Astrocyte (in vitro differentiated cells and primary cell): ENCODE results near the gene COMT. TPM values are rescaled to one million over a fixed set of nuclear protein-coding genes. Genes with fewer than 3 reads are reported as not detected.

Experiments used
- DNase-seq: peaks from one replicate; pipeline ENCODE4 v3.0.0-alpha.2; 2010; ENCODE audit warnings: low read depth
- FAIRE-seq: peaks from 2 replicates; lab custom pipeline; 2011; peaks lifted over from hg19 to GRCh38; lab: Jason Lieb, UNC
- H2AFZ ChIP-seq: 2 replicates; pipeline ENCODE4 v1.6.0; 2012; ENCODE audit warnings: low read depth, low read length, inconsistent platforms
- H3K27ac ChIP-seq: 2 replicates; pipeline ENCODE4 v1.5.1; 2011; ENCODE audit warnings: low read depth, low read length, inconsistent platforms
- H3K27me3 ChIP-seq: 2 replicates; pipeline ENCODE4 v1.6.0; 2011; ENCODE audit warnings: low read length, inconsistent platforms; ENCODE audit not compliant: insufficient read depth
- H3K36me3 ChIP-seq: 2 replicates; pipeline ENCODE4 v1.5.1; 2011; ENCODE audit warnings: low read length, inconsistent platforms; ENCODE audit not compliant: insufficient read depth
- H3K4me1 ChIP-seq: 2 replicates; pipeline ENCODE4 v1.5.1; 2011; ENCODE audit warnings: low read length, inconsistent platforms; ENCODE audit not compliant: insufficient read depth
- H3K4me2 ChIP-seq: 2 replicates; pipeline ENCODE4 v1.6.0; 2012; ENCODE audit warnings: low read length, inconsistent platforms
- H3K4me3 ChIP-seq: 2 replicates; pipeline ENCODE4 v1.5.1; 2011; ENCODE audit warnings: low read depth, mild to moderate bottlenecking, low read length, inconsistent platforms; ENCODE audit not compliant: insufficient read depth
- H3K79me2 ChIP-seq: 2 replicates; pipeline ENCODE4 v1.6.0; 2012; ENCODE audit warnings: mild to moderate bottlenecking, low read length, inconsistent platforms; ENCODE audit not compliant: insufficient read depth
- H3K9ac ChIP-seq: 2 replicates; pipeline ENCODE4 v1.6.0; 2012; ENCODE audit warnings: mild to moderate bottlenecking, low read length, inconsistent platforms
- H3K9me3 ChIP-seq: 2 replicates; pipeline ENCODE4 v1.5.1; 2012; ENCODE audit warnings: low read depth, mild to moderate bottlenecking, low read length, inconsistent platforms; ENCODE audit not compliant: insufficient read depth
- H4K20me1 ChIP-seq: 2 replicates; pipeline ENCODE4 v1.6.0; 2012; ENCODE audit warnings: low read length, inconsistent platforms; ENCODE audit not compliant: insufficient read depth
- H3K27ac Mint-ChIP-seq: one replicate; pipeline ENCODE4 v1.8.0; 2021; ENCODE audit warnings: mild to moderate bottlenecking, mixed read lengths; ENCODE audit not compliant: unreplicated experiment
- H3K27me3 Mint-ChIP-seq: one replicate; pipeline ENCODE4 v1.8.0; 2021; ENCODE audit warnings: low read depth, mixed read lengths; ENCODE audit not compliant: unreplicated experiment
- H3K36me3 Mint-ChIP-seq: one replicate; pipeline ENCODE4 v1.8.0; 2021; ENCODE audit warnings: low read depth, mixed read lengths; ENCODE audit not compliant: unreplicated experiment
- H3K4me1 Mint-ChIP-seq: one replicate; pipeline ENCODE4 v1.8.0; 2021; ENCODE audit warnings: low read depth, mixed read lengths; ENCODE audit not compliant: unreplicated experiment
- H3K4me3 Mint-ChIP-seq: one replicate; pipeline ENCODE4 v1.8.0; 2021; ENCODE audit warnings: mild to moderate bottlenecking, moderate library complexity, mixed read lengths; ENCODE audit not compliant: unreplicated experiment
- H3K9me3 Mint-ChIP-seq: one replicate; pipeline ENCODE4 v1.8.0; 2021; ENCODE audit warnings: mild to moderate bottlenecking, mixed read lengths; ENCODE audit not compliant: unreplicated experiment
- CTCF ChIP-seq: IDR thresholded peaks from 2 replicates; pipeline ENCODE4 v1.5.1; 2011; ENCODE audit warnings: low read depth, mild to moderate bottlenecking, inconsistent platforms, low read length, moderate library complexity; ENCODE audit not compliant: insufficient read depth
- EZH2 ChIP-seq: IDR thresholded peaks from 2 replicates; pipeline ENCODE4 v1.6.1; 2012; ENCODE audit warnings: mild to moderate bottlenecking, low read length, inconsistent platforms; ENCODE audit not compliant: insufficient read depth
- total RNA-seq: library from RNA; stranded (reverse); gene quantifications from 2 replicates; pipeline ENCODE4 v1.2.1, GENCODE V29; 2021

The COMT gene
- total RNA-seq, 1 donor from 2014 or later: 116 TPM

- Mint-ChIP-seq H3K4me1 (peaks cover 13% of the 10 kb centered on the region), H3K36me3 (peaks cover 3% of the 10 kb centered on the region), H3K27ac (no peak overlapping the region), H3K9me3 (no peaks in the 10 kb centered on the region), H3K4me3 (no peak overlapping the region), H3K27me3 (no peaks in the 10 kb centered on the region)
- Histone ChIP-seq H3K36me3 (no peaks in the 10 kb centered on the region), H3K4me3 (no peak overlapping the region), H2AFZ (no peak overlapping the region), H3K9me3 (no peaks in the 10 kb centered on the region), H3K4me1 (peaks cover 3% of the 10 kb centered on the region), H3K27ac (no peak overlapping the region), H4K20me1 (no peaks in the 10 kb centered on the region), H3K4me2 (no peak overlapping the region), H3K9ac (no peak overlapping the region), H3K79me2 (no peaks in the 10 kb centered on the region), H3K27me3 (no peaks in the 10 kb centered on the region)
- no peak for TF ChIP-seq CTCF
- FAIRE-seq: no peak
- no peak for DNase-seq
Measured at GRCh38 chr22:19901577-19902244, 39.9 kb upstream of the COMT start.

GRCh38 chr22:19902245-19902715 lies 39.3 kb upstream of the COMT start:
- Histone ChIP-seq H3K9me3 (no peaks in the 10 kb centered on the region), H3K79me2 (no peaks in the 10 kb centered on the region), H3K4me3 (no peak overlapping the region), H3K27ac (no peak overlapping the region), H3K36me3 (no peaks in the 10 kb centered on the region), H3K9ac (no peak overlapping the region), H3K4me2 (no peak overlapping the region), H2AFZ (no peak overlapping the region), H3K4me1 (peaks cover 3% of the 10 kb centered on the region), H3K27me3 (no peaks in the 10 kb centered on the region), H4K20me1 (no peaks in the 10 kb centered on the region)
- no peak for TF ChIP-seq EZH2
- TF ChIP-seq CTCF: no peak
- Mint-ChIP-seq H3K27me3 (no peaks in the 10 kb centered on the region), H3K4me3 (no peak overlapping the region), H3K9me3 (no peaks in the 10 kb centered on the region), H3K4me1 (peaks cover 8% of the 10 kb centered on the region), H3K36me3 (peaks cover 3% of the 10 kb centered on the region), H3K27ac (no peak overlapping the region)
- FAIRE-seq (no peak), DNase-seq (no peak)

- no peak overlapping the region for H3K27ac Mint-ChIP-seq
- Histone ChIP-seq H3K4me1 (peaks cover 3% of the 10 kb centered on the region), H3K36me3 (no peaks in the 10 kb centered on the region), H3K9me3 (no peaks in the 10 kb centered on the region), H3K4me2 (no peak overlapping the region), H3K79me2 (no peaks in the 10 kb centered on the region), H3K4me3 (no peak overlapping the region), H3K27ac (no peak overlapping the region), H3K27me3 (no peaks in the 10 kb centered on the region), H4K20me1 (no peaks in the 10 kb centered on the region), H2AFZ (no peak overlapping the region), H3K9ac (no peak overlapping the region)
- H3K4me1 Mint-ChIP-seq: peaks cover 6% of the 10 kb centered on the region
- peaks cover 3% of the 10 kb centered on the region for H3K36me3 Mint-ChIP-seq
- DNase-seq (no peak), FAIRE-seq (no peak)
- H3K27me3 Mint-ChIP-seq: no peaks in the 10 kb centered on the region
- no peak for TF ChIP-seq EZH2
- TF ChIP-seq CTCF: no peak
- no peak overlapping the region for H3K4me3 Mint-ChIP-seq
- no peaks in the 10 kb centered on the region for H3K9me3 Mint-ChIP-seq
Measured at GRCh38 chr22:19903031-19903430, 38.5 kb upstream of the COMT start.
